Esophagus (tissue), 2 donors: Measurements from ENCODE around the gene SCRG1. TPM values are rescaled to one million over a fixed set of nuclear protein-coding genes. Genes with fewer than 3 reads are reported as not detected.

Experiments
- H3K27ac ChIP-seq, 2 donors: one replicate each; pipeline ENCODE4 v1.5.1; 2013; ENCODE audit warnings: low read depth in 2 of 2, mild to moderate bottlenecking in 2 of 2, inconsistent platforms in 1 of 2, low read length in 1 of 2, moderate library complexity in 1 of 2
- H3K27me3 ChIP-seq, 2 donors: one replicate each; pipeline ENCODE4 v1.6.1; 2013; ENCODE audit warnings: low read length in 2 of 2, control low read depth in 1 of 2, mild to moderate bottlenecking in 1 of 2; ENCODE audit not compliant: insufficient read depth in 2 of 2, control insufficient read depth in 1 of 2
- H3K36me3 ChIP-seq, 2 donors: one replicate each; pipeline ENCODE4 v1.6.1; 2013; ENCODE audit warnings: low read length in 1 of 2; ENCODE audit not compliant: control insufficient read depth in 2 of 2, insufficient read depth in 2 of 2
- H3K4me1 ChIP-seq, 2 donors: one replicate each; pipeline ENCODE4 v1.6.1; 2013; ENCODE audit warnings: low read length in 1 of 2; ENCODE audit not compliant: control insufficient read depth in 2 of 2, insufficient read depth in 2 of 2
- H3K4me3 ChIP-seq, 2 donors: one replicate each; pipeline ENCODE4 v1.5.1; 2013; ENCODE audit warnings: low read length in 2 of 2, mild to moderate bottlenecking in 2 of 2, low read depth in 1 of 2, moderate library complexity in 1 of 2
- H3K9me3 ChIP-seq, 2 donors: one replicate each; pipeline ENCODE4 v1.6.1; 2013; ENCODE audit warnings: mild to moderate bottlenecking in 2 of 2, low read depth in 1 of 2, low read length in 1 of 2, moderate library complexity in 1 of 2; ENCODE audit not compliant: control insufficient read depth in 2 of 2, insufficient read depth in 1 of 2
- WGBS, 2 donors: extraction: QIAGEN DNeasy Blood & Tissue Kit; methylation state at CpG; one replicate each; pipeline ENCODE4 v1.1.7; 2013; 5-methylcytosine and 5-hydroxymethylcytosine counted together
- polyA plus RNA-seq, 2 donors: library from polyadenylated mRNA; stranded (reverse); fragments of 200-250 nt; gene quantifications; one replicate each; pipeline ENCODE4 v1.2.3, GENCODE V29; 2013
- donor health status: healthy with polysubstance abuse.
- donor health status: Bipolar disorder and iron deficiency.

SCRG1 gene
- under 1 TPM; 0.04 to 0.24 TPM for polyA plus RNA-seq

DNA sequence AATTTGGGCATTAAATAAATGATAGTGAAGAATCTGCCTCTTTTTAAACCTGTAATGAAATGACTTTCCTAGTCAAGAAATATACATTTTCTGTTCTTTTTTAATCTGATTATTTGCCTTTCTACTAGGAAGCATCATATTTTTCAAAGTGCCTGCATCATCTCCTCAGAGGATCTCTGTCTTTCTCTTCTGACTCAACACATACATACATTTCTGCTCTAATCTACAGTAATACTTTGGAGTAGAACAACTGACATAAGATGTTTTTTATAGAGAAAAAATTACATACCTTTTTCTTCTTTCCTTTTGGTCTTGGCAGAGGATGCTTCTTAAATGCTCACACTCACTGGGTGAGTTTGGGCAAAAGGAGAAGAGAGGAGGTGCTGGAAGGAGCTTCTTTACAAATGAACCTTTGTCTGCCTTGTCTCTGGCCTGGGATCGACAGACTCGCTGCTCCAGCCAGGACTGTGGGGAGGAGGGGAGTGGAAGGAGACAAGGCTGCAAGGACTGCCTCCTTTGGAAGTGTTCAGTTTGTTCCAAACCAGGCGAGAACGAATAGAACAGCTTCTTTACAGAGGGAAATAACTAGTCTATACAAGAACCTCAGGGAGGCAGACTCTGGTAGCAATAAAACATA lies at the start of gene SCRG1:
TSS of gene SCRG1 (minus strand) at position 338 of the 637 bp plus-strand sequence. CDS start 7,702 bp downstream, outside the sequence.
- H3K4me3 ChIP-seq: no peak within 1 kb of the TSS

DNA sequence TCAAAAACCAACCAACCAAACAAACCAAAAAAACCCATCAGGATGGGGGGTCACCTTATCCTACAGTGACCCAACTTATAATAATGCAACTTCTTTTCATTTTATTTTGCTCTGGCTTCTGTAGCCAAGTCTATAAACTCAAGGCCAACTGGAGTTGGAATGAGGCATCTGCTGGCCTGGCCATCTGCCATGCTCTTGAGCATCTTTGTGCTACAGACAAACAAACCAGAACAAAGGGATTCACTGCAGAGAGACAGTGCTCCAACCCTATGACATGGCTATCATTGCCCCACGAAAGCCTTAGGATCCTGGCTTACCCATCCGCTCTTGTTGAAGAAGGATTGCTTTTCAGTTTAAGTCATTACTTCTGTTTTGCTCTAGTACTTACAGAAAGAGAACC lies 49.2 kb upstream of the SCRG1 start:
- H3K27ac ChIP-seq: no peak overlapping the region
- no peaks in the 10 kb centered on the region for H3K9me3 ChIP-seq
- WGBS, 2 donors: 68 to 73% methylated on average over 2 of the region's 2 CpGs
- H3K27me3 ChIP-seq: no peaks in the 10 kb centered on the region
- H3K36me3 ChIP-seq: no peaks in the 10 kb centered on the region
- no peaks in the 10 kb centered on the region for H3K4me1 ChIP-seq
- no peak overlapping the region for H3K4me3 ChIP-seq

More for the DNA sequence above, at the start of gene SCRG1:
- H3K9me3 ChIP-seq: no peaks in the 10 kb centered on the region
- no peaks in the 10 kb centered on the region for H3K27me3 ChIP-seq
- no peaks in the 10 kb centered on the region for H3K36me3 ChIP-seq
- 44 to 56% methylated on average over 4 of the region's 4 CpGs for WGBS, 2 donors
- H3K4me1 ChIP-seq: no peaks in the 10 kb centered on the region
- H3K27ac ChIP-seq: no peak within 1 kb of the TSS

DNA sequence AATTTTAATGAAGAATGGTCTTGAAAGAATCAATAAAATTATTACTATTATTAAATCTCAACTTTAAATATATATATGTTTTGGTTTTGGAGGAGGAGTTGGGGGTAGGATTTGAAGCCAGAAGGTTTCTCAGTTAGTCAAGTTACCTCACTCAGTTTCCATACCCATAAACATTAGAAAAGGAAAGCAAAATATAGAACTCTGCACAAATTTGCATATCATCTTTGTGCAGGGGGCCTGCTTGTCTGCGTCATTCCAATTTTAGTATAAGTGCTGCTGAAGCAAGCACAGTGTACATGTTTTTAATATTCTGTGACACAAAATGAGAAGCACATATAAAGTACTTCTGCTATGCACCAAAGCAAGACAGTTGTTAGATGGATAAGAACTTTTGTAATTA lies 47.5 kb upstream of the SCRG1 start:
- Histone ChIP-seq H3K27me3 (no peaks in the 10 kb centered on the region), H3K4me3 (no peak overlapping the region), H3K27ac (no peak overlapping the region), H3K4me1 (no peaks in the 10 kb centered on the region), H3K36me3 (no peaks in the 10 kb centered on the region), H3K9me3 (no peaks in the 10 kb centered on the region)
- 98 to 100% methylated on average over 1 of the region's 1 CpG for WGBS, 2 donors

GRCh38 chr4:173443121-173443520 lies 44.2 kb upstream of the SCRG1 start:
- H3K36me3 ChIP-seq: no peaks in the 10 kb centered on the region
- no peaks in the 10 kb centered on the region for H3K9me3 ChIP-seq
- no peak overlapping the region for H3K4me3 ChIP-seq
- H3K27me3 ChIP-seq: no peaks in the 10 kb centered on the region
- no peak overlapping the region for H3K27ac ChIP-seq
- H3K4me1 ChIP-seq: no peaks in the 10 kb centered on the region

- Histone ChIP-seq H3K36me3 (no peaks in the 10 kb centered on the region), H3K4me1 (no peaks in the 10 kb centered on the region), H3K4me3 (no peak overlapping the region), H3K27me3 (no peaks in the 10 kb centered on the region), H3K9me3 (no peaks in the 10 kb centered on the region), H3K27ac (no peak overlapping the region)
- 88 to 91% methylated on average over 10 of the region's 10 CpGs for WGBS, 2 donors
Measured at GRCh38 chr4:173442223-173442932, 43.5 kb upstream of the SCRG1 start.

GRCh38 chr4:173440888-173441287 lies 42.0 kb upstream of the SCRG1 start:
- Histone ChIP-seq H3K27ac (no peak overlapping the region), H3K9me3 (no peaks in the 10 kb centered on the region), H3K36me3 (no peaks in the 10 kb centered on the region), H3K27me3 (no peaks in the 10 kb centered on the region), H3K4me3 (no peak overlapping the region), H3K4me1 (no peaks in the 10 kb centered on the region)
- 84 to 90% methylated on average over 3 of the region's 3 CpGs for WGBS, 2 donors

DNA sequence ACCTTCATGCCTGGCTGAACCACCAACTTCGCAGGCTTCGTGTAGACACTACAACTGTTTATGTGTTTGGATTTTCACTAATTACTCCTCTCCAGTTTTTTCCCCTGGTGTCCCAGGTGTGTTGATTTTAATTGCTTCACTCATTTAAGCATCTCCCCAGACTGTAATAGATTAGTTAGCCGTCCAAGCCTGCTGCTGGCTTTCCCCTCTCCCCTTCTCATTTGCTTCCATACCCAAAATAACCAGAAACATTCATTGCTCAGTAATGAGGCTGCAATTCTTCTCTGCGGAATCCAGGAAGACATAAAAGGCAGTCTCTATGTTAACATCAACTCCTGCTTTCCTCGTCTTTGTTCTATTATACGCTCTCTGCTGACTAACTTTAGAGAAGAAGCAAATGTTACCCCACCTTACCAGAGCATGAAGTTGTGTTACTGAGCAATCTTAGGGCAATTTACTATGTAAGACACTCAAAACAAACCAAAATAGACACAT lies 37.9 kb upstream of the SCRG1 start:
- Histone ChIP-seq H3K27ac (no peak overlapping the region), H3K4me3 (no peak overlapping the region)
- 87 to 89% methylated on average over 6 of the region's 6 CpGs for WGBS, 2 donors

DNA sequence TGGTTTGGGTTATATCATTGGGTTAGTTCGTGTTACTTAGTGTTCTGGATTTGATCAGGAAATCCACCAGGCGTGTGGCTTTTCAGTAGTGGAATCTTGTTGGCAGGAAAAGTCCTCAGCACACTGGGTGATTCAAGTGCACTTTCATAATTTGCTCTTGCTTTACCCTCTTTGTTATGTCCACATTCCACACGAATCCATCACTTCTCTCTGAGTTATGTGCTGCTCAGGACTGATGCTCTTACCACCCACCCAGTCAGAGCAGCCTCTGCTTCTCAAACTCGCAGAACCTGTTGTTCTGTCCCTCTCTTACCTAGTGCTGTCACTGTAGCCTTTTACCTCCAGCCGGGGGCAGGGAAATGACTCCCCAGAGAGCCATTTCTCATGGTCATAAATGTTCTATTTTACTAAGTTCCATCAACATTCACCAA lies 37.2 kb upstream of the SCRG1 start:
- H3K27ac ChIP-seq: no peak overlapping the region
- no peaks in the 10 kb centered on the region for H3K4me1 ChIP-seq
- WGBS, 2 donors: 58% methylated on average over 5 of the region's 5 CpGs
- no peaks in the 10 kb centered on the region for H3K27me3 ChIP-seq
- H3K4me3 ChIP-seq: no peak overlapping the region
- no peaks in the 10 kb centered on the region for H3K36me3 ChIP-seq
- H3K9me3 ChIP-seq: no peaks in the 10 kb centered on the region

More for the DNA sequence above, 37.9 kb upstream of the SCRG1 start:
- no peaks in the 10 kb centered on the region for H3K27me3 ChIP-seq
- H3K4me1 ChIP-seq: no peaks in the 10 kb centered on the region
- no peaks in the 10 kb centered on the region for H3K9me3 ChIP-seq
- H3K36me3 ChIP-seq: no peaks in the 10 kb centered on the region

GRCh38 chr4:173434231-173434630 lies 35.3 kb upstream of the SCRG1 start:
- WGBS, 2 donors: 85 to 89% methylated on average over 7 of the region's 7 CpGs
- Histone ChIP-seq H3K4me1 (no peaks in the 10 kb centered on the region), H3K27ac (no peak overlapping the region), H3K27me3 (no peaks in the 10 kb centered on the region), H3K9me3 (no peaks in the 10 kb centered on the region), H3K36me3 (no peaks in the 10 kb centered on the region), H3K4me3 (no peak overlapping the region)

- Histone ChIP-seq H3K4me1 (no peaks in the 10 kb centered on the region), H3K4me3 (no peak overlapping the region), H3K27ac (no peak overlapping the region), H3K36me3 (no peaks in the 10 kb centered on the region), H3K9me3 (no peaks in the 10 kb centered on the region), H3K27me3 (no peaks in the 10 kb centered on the region)
- WGBS, 2 donors: 86 to 93% methylated on average over 3 of the region's 3 CpGs
Measured at GRCh38 chr4:173433447-173433846, 34.5 kb upstream of the SCRG1 start.
